NCI-H2081 (cell line): ENCODE data around the gene ZMYND8.
"Not testable (repeated sequence)": the region's sequence is repeated elsewhere in the genome, so short reads cannot be mapped to it uniquely, and the experiment has no call there.

ENCODE experiments used
- DNase-seq, 2 experiments: peaks; one replicate each; lab custom pipeline; 2025; lab: John Stamatoyannopoulos, UW

Gene ZMYND8

DNA sequence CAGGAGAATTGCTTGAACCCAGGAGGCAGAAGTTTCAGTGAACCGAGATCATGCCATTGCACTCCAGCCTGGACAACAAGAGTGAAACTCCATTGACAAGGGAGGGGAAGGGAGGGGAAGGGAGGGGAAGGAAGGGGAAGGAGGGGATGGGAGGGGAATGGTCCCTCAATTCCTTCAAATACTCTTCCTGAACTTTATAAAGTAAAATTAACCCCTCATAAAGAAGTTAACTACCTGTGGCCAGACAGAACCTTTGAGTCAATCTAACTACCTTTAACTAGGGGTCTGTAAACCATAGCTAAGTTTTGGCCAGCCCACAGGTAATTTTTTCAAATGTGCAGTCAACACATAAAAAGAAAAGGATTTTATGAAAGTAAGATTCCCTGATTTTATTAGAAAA is 131.0 kb downstream of the ZMYND8 start:
- DNase-seq = no peak

DNA sequence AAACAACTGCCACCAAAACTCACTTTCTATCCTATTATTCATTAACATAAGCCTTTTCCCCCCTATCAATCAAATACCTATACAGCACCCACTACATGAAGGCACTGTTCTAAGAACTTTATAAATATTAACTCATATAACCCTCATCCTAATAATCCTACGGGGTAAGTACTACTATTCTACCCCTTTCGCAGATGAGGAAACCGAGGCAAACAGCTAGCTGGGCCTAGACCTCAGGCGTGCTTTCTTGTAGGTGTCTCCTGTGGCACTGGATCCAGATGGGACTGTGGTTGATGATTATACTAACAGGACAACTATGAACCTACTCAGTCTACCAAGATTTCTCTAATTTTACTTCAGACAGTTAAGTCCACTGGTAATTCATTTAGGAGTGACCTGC is 131.6 kb downstream of the ZMYND8 start:
- no peak for DNase-seq

DNA sequence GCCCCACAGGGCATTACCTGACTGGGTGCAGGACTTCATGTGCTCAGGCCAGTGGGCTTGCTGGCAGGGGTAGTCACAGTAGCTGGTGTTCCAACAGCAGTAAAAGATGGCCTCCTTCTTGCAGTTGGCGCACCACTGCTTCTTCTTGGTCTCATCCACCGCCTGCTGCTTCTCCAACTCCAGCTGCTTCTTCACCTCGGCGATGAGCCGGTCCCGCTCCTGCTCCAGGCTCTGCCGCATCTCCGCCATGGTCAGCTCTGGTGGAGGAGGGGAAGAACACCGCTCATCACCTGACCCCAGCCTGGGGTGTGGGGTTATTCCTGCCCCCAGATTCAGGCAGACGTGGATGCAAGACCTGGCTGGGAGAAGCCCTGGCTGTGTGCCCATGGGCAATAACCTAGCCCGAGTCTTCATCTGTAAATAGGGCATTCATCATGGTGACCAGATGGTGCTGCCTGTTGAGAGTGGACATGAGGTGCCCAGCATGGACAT is 132.2 kb downstream of the ZMYND8 start:
- DNase-seq = no peak

DNA sequence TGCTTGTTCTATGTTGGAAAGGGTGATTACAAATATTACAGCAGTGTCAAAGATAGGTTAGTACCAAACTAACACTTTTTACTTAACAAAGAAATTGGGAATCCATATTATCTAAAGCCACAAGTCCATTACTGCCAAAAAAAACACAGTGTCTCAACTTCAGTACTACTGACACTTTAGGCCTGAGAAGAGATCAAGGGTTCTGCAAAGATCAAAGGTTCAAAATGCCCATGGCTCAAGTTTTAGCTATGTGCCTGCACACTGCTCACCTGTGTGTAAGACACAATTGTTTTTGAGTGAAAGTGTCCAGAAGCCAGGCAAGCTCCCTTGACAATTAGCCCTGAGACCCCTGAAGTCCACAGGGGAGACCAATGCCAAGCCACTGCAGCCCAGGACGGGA is 132.6 kb downstream of the ZMYND8 start:
- no peak for DNase-seq

DNA sequence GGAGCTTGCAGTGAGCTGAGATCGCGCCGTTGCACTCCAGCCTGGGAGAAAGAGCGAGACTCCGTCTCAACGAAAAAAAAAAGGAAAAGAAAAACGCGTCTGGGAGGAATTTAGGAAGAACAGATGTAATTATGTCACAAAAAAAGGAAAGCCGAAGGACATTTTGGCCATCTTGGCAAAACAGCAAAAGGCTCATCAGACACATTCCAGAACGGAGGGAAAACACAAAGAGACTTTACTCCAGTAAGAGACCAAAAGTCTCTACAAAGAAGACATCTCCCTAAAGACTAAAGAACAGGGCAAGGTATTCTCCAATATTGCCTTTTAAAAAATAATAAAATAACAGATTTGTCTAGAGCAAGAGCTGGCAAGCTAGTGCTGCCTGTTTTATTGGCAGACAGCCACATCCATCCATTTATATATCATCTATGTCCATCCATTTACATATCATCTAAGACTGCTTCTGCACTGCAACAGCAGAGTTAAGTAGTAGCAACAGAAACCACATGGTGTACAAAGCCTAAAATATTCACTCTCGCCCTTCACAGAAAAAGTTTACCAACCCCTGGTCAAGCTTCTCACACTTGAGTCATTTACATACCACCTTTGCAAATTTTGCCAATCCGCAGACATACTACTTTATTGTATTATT is 133.9 kb downstream of the ZMYND8 start:
- DNase-seq = no peak

DNA sequence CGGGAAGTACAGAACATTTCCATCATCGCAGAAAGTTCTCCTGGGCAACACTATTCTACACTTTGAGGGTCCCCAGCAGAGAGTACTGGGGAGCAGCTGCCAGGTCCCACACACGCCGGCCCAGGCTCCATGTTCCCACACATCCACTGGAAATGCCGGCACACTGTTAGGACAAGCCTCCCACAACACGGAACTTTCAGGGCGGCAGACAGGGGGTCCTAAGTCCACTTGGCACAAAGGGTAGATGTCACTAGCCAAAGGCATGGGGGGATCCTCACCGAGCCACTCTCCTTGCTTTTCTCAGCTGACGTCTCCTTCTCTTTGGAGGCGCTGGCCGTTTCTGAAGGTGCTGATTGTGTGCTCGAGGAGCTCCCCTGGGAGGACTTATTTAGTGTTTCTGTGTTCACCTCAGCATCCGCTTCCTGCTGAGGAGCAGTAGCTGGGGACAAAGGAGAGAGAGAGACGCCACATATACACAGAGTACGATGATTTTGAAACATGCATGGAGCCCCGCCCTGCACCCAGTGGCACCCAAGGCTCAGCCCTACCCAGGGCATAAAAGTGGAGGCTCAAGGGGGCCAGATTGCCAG is 135.4 kb downstream of the ZMYND8 start:
- no peak for DNase-seq

DNA sequence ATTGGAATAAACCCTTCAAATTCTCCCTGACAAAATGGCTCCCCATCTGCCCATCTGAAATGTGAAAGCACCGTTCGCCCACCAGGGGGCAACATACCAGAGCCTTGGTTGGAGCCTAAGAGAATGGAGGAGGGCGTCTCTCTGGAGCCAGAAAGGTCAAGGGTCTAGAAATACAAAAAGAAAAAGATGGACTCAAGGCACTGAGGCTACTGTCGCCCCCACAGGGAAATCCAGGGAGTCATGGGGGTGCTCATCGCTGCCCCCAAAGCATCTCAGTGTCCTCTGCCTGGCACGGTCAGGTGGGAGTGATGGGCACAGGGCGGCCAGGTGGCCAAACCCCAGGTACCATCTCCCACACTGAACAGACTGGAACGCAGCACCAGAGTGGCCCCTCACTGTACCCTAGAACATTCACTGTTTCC is 136.3 kb downstream of the ZMYND8 start:
- DNase-seq = peak; percentile 2 to 3

DNA sequence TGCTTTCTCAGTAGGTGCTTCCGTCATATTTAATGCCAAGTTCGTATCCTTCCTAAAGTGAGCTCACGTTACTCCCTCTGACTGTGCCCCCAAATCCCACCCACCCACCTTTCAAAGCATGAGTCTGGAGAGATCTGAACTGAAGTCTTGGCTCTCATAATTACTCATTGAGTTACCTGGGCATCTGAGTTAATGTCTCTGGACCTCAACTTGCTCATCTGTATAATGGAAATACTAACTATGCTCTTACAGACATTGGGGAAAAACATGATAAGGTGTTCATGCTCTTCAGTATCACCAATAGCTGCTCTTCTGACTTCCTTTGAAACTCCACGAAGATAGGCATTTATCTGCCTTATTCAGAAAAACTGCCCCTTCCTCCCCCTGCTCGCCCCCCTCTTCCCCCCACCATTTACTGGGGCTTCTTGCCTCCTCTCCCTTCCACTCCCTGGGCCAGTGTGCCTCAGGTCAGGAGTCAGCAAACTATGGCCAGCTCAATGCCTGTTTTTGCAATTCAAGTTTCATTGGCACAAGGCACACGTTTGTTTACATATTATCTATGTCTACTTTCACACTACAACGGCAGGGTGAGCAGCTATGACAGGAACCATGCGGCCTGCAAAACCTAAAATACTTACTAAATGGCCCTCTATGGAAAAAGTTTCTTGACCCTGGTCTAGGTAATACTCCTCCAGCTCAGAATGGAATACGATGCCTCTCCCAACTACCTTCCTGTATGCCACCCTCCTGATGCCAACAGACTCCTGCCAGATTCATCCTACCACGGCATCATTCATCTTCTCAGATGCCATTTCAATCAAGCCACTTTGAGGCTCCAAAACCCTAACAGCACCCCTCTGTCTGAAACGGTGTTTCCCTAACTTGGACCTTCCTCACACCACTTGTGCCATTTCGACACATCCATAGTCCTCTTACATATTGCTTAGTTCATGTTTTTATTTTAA is 138.7 kb downstream of the ZMYND8 start:
- no peak for DNase-seq

DNA sequence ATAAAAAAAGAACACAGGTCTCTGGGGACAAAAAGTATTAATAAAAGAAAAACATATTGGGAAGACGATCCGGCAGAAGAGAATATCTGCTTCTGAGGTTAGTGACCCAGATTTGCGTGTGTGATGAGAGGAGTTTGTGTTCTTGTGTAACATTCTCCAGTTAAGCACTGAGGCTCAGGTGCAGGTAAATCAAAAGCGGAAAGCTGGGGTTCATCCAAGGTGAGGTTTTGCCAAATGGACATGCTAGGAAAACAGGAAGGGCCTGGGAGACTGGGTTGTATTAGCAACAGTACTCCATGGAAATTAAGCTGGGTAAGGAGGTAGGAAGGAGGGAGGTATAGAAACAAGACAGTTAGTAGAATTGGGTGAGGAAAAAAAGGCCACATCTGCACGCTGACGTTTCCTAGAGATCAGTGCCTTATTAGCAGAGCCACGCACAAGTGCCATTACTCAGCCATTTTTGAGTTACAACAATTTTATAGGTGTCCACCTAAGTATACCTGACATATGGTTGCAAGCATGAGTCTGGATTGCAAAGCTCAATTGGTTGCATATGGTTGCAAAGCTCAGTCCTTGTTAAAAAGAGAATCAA is 139.6 kb downstream of the ZMYND8 start:
- no peak for DNase-seq

DNA sequence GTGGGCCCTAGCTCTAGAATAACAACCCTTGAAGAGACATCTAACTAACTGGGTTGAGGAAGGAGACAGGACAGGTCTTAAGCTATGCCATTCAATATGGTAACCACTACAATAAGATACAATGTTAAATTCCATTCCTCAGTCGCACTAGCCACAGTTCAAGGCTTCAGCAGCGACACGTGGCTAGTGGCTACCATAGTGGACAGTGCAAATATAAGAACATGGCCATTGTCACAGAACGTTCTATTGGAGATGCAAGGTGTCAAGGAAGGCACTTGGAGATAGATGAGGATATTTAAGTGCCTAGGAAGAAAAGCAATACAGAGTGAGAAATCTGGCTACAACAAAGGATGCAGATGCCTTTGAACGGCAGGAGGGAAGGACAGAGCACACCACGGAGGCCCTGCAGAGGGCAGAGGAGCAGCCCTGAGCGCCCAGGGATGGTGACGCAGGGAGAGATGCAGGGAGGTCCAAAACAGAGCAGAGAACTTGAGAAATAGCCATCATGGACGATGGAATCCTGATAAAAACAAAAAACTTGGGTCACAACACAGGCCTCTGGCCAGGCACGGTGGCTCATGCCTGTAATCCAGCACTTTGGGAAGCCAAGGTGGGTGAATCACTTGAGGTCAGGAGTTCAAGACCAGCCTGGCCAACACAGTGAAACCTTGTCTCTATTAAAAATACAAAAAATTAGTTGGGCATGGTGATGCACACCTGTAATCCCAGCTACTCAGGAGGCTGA is 140.7 kb downstream of the ZMYND8 start:
- DNase-seq = no peak

DNA sequence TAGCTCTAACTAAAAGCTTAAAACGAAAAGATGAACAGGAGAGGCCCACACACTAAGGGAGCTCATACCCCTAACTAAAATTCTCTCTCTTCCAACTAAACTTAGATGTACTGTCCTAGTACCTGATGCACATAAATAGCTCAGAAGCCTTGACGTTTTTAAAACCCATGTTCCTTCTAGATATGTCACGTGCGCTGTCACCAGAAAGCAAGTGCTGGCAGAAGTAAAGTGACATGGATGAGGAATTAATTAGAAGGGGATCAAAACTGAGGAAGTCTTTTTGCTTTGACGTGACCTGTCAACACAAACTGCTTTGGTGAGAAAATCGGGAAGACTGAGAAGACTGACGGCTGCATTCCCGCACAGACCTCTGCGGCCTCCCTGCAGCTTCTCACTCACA is 142.5 kb downstream of the ZMYND8 start:
- no peak for DNase-seq

DNA sequence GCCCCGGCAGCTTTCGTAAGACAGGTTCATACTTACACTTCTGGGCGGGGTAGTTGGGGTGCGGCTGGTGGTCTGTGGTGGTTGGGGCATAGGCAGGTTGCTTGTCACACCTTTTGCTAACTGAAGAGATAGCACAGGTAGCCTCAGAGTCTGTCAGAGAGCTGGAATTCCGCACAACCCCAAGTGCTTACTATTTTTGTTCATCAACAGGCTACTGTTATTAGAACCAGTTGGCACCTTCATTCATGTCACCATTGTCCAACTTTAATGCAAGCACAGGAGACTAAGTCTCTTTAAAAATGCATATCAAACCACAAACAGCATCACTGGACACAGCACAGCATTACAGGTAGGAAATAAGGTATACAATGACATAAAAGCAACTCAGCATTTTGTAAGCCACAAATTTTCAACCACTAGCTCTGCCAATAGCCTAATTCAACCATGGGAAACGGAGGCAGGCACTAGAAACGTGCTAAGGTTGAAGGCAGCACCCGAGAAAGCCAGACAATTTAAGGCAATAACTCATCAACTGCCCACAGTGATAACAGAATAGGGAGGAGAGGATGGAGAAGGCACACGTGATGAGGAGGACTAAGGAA is 143.8 kb downstream of the ZMYND8 start:
- DNase-seq = no peak

DNA sequence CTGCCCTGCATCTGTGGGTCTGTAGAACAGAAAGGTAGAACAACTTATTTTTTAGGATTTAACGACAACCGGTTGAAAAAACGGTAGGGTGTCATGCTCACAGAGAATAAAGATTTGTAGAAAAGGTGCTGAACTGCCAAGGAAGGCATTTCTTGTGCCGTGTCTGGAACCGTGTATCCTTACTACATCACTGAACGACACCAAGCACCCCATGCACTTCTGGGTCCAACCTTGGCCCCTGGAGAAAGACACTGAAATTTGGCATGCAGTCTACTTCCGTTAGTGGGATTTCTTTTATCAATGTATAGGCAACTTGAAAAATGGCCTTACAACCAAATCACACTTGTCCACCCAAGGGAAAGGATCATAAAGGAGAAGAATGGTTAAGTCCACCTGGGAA is 145.5 kb downstream of the ZMYND8 start:
- no peak for DNase-seq

DNA sequence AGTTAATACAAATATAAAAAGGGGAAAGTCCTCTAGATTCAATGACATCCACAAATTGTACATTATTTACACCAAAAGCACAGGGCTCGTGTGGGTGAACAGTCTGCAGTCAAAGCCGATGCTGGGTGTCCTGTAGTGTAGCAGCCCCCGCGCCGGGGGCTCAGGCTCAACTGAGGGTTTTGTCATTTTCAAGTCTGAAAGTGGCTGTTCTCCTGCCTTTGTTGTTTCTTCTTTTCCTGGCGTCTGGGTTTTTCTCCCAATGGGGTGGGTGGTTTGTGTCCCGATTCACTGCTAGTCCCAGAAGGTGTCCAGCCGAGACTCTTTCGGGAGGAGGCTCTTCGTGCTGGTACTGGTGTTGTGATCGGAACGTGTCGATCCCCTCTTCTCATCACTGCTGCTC is 146.0 kb downstream of the ZMYND8 start:
- no peak for DNase-seq

DNA sequence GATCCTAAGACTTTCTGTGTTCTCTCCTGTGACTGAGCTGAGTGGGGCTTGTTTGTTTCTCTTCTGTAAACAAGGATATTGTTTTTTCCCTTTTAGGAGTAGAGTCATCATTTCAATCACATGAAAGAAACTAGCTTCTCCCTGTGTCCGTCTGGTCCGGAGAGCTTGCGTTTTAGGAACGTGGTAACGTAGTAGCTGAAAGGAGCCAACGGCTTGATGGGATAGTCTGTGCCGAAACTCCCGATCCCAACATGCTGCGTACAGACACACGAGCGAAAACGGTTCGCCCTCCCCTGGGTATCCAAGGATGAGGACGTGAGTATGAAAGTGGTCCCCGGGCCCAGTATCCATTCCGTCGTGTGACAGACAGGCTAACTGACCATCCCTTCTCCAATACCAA is 146.5 kb downstream of the ZMYND8 start:
- no peak for DNase-seq

DNA sequence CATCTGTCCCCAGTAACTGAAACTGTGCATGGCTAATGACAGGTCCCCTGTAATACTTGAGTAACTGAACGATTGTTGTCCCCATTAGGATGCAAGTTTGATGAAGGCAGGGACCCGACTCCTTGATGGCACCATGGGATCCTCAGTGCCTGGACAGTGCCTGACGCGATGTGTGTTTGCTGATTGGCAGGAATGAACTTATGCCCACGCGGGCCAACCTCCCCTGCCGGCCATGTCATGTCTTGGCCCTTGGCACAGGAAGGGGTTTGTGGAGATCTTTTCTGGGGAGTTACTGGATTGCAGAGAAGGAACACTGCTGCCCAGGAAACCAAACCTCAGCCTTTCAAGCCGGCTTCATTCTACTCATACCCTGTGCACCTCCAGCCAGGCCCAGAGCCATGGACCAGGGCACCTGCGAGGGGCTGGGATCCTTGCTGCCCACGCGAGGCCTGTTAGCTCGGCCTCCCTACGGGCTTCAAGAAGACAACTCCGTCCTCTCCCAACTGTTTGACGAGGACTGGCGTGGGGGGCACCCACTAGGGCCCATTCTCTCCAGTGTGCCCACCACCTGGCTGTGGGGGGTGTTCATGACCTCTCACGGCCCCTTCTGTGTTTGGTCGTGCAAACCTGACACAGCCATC is 147.8 kb downstream of the ZMYND8 start:
- DNase-seq = no peak

DNA sequence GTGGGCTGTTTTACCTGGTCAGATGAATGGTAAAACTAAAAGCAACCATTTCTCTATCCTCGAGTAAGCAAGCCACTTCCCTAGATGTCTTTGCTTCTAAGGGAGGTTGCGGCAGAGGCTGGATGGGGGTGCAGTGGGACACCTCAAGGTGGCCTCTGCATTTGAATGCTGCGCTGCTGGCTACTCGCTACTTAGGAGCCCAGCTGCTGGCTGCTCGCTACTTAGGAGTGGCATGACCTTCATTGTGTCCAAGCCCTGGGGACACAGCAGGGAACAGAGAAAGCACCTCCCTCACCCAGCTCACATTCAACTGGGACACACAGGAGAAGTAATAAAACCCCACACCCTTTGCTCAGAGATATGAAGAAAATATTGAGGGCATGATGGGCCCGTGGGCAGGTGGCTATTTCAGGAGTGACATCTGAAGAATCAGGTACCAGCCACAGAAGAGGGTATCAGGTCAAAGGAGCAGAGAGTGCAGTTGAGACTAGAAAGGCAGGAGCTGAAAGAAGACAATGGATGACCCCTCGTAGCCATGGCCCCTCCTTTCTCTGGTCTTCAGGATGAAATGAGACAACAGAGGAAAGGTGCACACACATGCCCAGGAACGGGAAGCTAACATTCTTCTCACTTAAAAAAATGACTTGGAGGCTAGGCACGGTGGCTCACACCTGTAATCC is 149.4 kb downstream of the ZMYND8 start:
- no peak for DNase-seq

DNA sequence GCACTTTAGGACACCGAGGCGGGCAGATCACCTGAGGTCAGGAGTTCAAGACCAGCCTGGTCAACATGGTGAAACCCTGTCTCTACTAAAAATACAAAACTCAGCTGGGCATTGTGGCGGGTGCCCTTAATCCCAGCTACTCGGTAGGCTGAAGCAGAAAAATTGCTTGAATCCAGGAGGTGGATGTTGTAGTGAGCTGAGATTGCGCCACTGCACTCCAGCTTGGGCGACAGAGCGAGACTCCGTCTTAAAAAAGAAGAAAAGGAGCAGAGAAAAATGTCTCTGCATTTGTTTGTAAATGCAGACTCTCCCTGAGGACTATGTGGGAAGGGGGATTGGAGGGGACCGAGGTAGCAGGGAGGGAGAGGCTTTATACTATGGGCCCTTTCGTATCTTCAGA is 149.9 kb downstream of the ZMYND8 start:
- not testable (repeated sequence) for DNase-seq

DNA sequence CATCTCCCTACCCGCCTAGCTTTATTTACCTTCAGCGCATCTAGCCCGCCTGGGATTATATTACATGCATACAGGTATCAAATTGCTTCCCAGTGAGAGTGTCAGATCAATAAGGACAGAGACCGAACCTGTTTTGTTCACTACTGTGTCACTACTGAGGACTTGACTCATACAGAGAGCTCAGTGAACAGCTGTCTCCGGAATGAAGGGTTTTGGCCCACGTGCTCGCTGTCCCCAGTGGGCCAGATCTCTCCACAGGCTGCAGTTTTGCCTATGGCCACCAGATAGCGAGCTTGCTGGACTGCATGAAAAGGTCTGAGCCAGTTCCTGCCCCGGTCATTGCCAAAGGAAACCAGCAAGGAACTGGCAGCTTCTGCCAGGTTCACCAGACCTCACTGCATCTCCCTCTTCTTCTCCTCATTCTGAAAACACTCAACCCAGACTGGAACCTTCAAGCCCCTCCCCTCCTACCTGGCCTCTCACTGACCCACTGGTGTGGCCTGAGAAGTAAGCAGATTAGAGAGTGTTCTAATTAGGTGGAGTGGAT is 150.8 kb downstream of the ZMYND8 start:
- peak; percentile 2 to 7 for DNase-seq

DNA sequence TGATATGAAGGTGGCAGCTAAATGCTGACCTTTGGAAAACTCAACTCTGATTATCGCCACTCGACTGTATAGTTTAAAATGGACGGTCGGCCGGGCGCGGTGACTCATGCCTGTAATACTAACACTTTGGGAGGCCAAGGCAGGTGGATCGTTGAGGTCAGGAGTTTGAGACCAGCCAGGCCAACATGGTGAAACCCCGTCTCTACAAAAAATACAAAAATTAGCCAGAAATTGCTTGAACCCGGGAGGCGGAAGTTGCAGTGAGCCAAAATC is 151.7 kb downstream of the ZMYND8 start:
- DNase-seq = not testable (repeated sequence)
